OCI-LY3 (cell line): ENCODE measurements around the gene NANOS3.
A peak's percentile ranks its signal among the peaks of the same experiment; 100 is the strongest.

ENCODE experiments used
- H2AFZ ChIP-seq: fragments of 200-600, 300-600 bp; shearing (Covaris generic); 2 replicates; pipeline ENCODE4 v1.6.0; 2014; ENCODE audit warnings: antibody characterized with exemption, low read depth, low read length
- H3K27ac ChIP-seq: fragments of 200-600, 300-600 bp; sonication (generic); 2 replicates; pipeline ENCODE4 v1.5.1; 2014; ENCODE audit warnings: mild to moderate bottlenecking, low read length, moderate library complexity, mixed read lengths
- H3K27me3 ChIP-seq: fragments of 200-600, 300-600 bp; sonication (generic); 2 replicates; pipeline ENCODE4 v1.6.1; 2014; ENCODE audit warnings: low read depth, low read length, mixed read lengths
- H3K36me3 ChIP-seq: fragments of 200-600, 300-600 bp; sonication (generic); replicated peaks from 2 replicates; pipeline ENCODE3; 2014; ENCODE audit warnings: low read depth, low read length, mixed read lengths
- H3K4me1 ChIP-seq: fragments of 300-600, 200-600 bp; sonication (generic); 2 replicates; pipeline ENCODE4 v1.6.1; 2014; ENCODE audit warnings: low read length, mixed read lengths
- H3K4me2 ChIP-seq: fragments of 200-600, 300-600 bp; sonication (generic); 2 replicates; pipeline ENCODE4 v1.6.1; 2014; ENCODE audit warnings: low read length, mixed read lengths
- H3K4me3 ChIP-seq: fragments of 300-600, 200-600 bp; sonication (generic); 2 replicates; pipeline ENCODE4 v1.5.1; 2014; ENCODE audit warnings: antibody characterized with exemption, mild to moderate bottlenecking, low read length, moderate library complexity
- H3K79me2 ChIP-seq: fragments of 300-600, 200-600 bp; shearing (Covaris generic); 2 replicates; pipeline ENCODE4 v1.6.1; 2014; ENCODE audit warnings: mild to moderate bottlenecking, low read length, mixed read lengths
- H3K9ac ChIP-seq: fragments of 300-600, 200-600 bp; shearing (Covaris generic); 2 replicates; pipeline ENCODE4 v1.6.0; 2014; ENCODE audit warnings: mild to moderate bottlenecking, low read length, moderate library complexity
- H3K9me3 ChIP-seq: fragments of 200-600, 300-600 bp; shearing (Covaris generic); 2 replicates; pipeline ENCODE4 v1.6.1; 2014; ENCODE audit warnings: low read length, mixed read lengths; ENCODE audit not compliant: insufficient read depth
- H4K20me1 ChIP-seq: fragments of 200-600, 300-600 bp; sonication (generic); 2 replicates; pipeline ENCODE4 v1.6.1; 2016; ENCODE audit warnings: low read length, mixed read lengths; ENCODE audit not compliant: insufficient read depth
- EZH2phosphoT487 ChIP-seq: fragments of 200-600 bp; shearing (Covaris generic); IDR thresholded peaks from 2 replicates; pipeline ENCODE4 v1.6.1; 2018; ENCODE audit warnings: antibody characterized with exemption, mixed run types, low read depth
- TF ChIP-seq, protein P1 (sequence below): fragments of 200-600, 300-600 bp; sonication (generic); IDR thresholded peaks from 2 replicates; pipeline ENCODE4 v1.5.1; 2014; ENCODE audit warnings: antibody characterized with exemption, low read length, low read depth

NANOS3 gene

DNA sequence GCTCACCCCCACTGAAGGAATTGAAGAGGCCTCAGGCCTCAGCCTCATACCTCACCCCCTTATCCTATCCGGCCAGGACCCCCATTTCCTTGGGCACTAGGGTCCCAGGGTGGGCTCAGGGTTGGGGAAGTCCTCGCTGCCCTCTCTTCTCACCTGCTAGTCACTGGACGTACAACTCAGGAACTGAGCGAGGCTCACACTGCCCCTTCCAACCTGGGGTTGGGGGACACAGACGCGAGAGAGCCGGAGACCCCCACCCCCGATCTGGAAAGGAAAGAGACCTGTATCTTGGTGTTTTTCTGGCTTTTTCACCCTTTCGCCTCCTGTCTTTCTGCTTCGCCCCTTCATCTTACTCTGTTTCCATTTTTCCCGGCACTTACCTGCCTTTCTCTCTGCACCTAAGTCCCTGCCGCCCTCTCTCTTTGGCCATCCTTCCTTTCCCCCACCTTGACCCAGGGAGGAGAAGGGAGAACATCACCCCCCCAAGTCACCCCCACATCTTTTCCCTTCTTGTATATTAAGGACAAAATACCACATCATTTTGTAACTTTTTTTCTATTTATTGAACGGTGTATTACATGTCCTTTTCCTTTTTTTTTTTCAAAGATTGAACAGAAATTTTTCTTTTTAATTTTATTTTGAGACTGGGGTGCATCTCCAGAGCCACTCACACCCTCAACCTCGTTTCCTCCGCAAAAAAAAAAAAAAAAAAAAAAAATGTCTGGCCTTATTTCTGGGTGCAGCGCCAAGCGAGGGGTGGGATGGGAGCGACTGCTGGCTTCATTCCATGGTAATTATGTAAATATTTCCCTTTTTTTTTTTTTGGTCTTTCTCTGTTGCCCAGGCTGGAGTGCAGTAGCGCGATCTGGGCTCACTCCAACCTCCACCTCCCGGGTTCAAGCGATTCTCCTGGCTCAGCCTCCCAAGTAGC lies 45.1 kb upstream of the NANOS3 start:
- no peaks in the 10 kb centered on the region for H3K79me2 ChIP-seq

DNA sequence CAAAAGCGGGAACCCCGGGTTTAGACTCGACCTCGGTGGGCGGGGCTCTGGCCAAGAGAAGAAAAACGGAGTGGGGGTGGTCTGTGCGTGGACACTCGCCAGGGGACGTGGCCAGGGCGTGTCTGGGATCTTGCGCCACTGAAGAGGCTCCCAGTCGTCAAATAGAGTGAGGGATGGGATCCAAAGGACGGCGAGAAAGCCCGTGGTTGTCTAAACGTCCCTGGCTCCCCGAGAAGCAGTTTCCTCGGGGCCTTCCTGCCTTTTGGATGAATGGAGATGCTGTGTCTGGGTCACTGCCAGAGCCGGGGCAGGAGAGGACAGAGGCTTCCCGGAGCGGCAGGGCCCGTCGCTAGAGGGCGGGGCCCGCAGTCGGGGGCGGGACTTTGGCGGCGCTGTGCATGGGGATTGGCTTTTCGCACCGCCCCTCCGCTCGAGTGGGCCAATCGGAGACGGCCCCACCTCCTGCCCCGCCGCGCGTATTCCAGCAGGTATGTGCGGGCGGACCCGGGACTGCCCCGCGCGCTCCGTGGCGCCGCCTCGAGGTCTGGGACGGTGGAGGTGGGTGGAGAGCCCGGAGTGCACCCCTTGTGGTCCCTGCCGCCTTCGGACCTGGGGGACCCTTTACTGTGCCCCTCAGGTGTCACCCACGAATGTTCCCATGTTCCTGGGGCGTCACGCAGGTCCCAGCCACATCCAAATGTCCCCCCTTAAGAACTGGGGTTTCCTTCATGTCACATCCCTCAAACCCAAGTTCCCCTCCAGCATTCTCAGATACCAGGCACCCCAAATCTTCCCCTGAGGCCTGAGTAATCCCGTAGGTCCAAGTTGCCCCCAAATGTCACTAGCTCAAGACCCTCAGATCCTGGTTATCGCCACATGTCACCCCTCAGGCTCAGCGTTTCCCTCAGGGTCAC lies 43.3 kb upstream of the NANOS3 start:
- Histone ChIP-seq H3K27ac (peak overlapping the region; percentile 33), H3K9ac (peak overlapping the region; percentile 76), H3K36me3 (peaks cover 13% of the 10 kb centered on the region), H3K4me3 (peak overlapping the region; percentile 89), H3K4me2 (peak overlapping the region; percentile 94), H2AFZ (peak overlapping the region; percentile 87), H3K9me3 (no peaks in the 10 kb centered on the region), H4K20me1 (no peaks in the 10 kb centered on the region), H3K79me2 (peaks cover 5% of the 10 kb centered on the region), H3K27me3 (no peaks in the 10 kb centered on the region), H3K4me1 (peaks cover 24% of the 10 kb centered on the region)
- TF ChIP-seq EZH2phosphoT487 = no peak
- TF ChIP-seq, protein P1, sequence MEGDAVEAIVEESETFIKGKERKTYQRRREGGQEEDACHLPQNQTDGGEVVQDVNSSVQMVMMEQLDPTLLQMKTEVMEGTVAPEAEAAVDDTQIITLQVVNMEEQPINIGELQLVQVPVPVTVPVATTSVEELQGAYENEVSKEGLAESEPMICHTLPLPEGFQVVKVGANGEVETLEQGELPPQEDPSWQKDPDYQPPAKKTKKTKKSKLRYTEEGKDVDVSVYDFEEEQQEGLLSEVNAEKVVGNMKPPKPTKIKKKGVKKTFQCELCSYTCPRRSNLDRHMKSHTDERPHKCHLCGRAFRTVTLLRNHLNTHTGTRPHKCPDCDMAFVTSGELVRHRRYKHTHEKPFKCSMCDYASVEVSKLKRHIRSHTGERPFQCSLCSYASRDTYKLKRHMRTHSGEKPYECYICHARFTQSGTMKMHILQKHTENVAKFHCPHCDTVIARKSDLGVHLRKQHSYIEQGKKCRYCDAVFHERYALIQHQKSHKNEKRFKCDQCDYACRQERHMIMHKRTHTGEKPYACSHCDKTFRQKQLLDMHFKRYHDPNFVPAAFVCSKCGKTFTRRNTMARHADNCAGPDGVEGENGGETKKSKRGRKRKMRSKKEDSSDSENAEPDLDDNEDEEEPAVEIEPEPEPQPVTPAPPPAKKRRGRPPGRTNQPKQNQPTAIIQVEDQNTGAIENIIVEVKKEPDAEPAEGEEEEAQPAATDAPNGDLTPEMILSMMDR = peak; percentile 66

More for the DNA sequence above, 45.1 kb upstream of the NANOS3 start:
- no peaks in the 10 kb centered on the region for H3K9me3 ChIP-seq
- no peak overlapping the region for H3K4me3 ChIP-seq
- H4K20me1 ChIP-seq = no peaks in the 10 kb centered on the region
- no peaks in the 10 kb centered on the region for H3K27me3 ChIP-seq
- H3K4me1 ChIP-seq = peaks cover 15% of the 10 kb centered on the region
- H3K36me3 ChIP-seq = peaks cover 15% of the 10 kb centered on the region
- H3K9ac ChIP-seq = no peak overlapping the region
- TF ChIP-seq EZH2phosphoT487 = no peak
- TF ChIP-seq, protein P1 = no peak
- H3K27ac ChIP-seq = no peak overlapping the region
- no peak overlapping the region for H3K4me2 ChIP-seq
- H2AFZ ChIP-seq = no peak overlapping the region

DNA sequence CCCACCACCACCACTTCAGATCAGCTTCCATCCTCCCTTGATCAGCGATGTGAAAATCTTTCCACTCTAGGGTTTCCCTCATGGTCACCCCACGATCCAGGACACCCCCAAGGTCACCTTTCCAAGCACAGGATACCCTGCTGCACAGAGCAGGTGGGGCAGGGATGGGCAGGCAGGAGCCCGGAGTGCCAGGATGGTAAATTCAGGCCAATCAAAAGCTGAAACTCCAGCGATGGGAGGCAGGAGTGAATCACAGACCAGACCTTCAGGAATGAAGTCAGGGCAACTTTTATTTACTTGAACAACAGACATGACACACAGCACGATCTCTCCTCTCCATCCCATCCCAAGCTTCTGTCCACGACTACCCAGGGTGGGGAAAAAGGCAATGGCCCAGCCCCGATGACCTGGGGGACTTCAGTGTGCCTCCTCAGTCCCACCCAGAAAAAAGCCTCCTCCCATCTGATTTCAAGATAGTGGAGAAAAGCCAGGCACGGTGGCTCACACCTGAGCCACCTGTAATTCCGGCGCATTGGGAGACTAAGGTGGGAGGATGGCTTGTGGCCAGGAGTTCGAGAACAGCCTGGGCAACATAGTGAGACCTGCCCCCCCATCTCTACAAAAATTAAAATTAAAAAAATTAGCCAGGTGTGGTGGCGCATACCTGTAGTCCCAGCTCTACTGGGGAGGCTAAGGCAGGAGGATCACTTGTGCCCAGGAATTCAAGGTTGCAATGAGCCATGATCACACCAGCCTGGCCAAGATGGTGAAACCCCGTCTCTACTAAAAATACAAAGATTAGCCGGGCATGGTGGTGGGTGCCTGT lies 42.5 kb upstream of the NANOS3 start:
- Histone ChIP-seq H3K36me3 (peaks cover 13% of the 10 kb centered on the region), H3K79me2 (peaks cover 13% of the 10 kb centered on the region), H3K4me1 (peaks cover 33% of the 10 kb centered on the region), H3K27me3 (no peaks in the 10 kb centered on the region), H3K9ac (peak overlapping the region; percentile 48), H3K4me2 (peak overlapping the region; percentile 94), H3K4me3 (peak overlapping the region; percentile 89), H3K27ac (no peak overlapping the region), H2AFZ (no peak overlapping the region), H4K20me1 (no peaks in the 10 kb centered on the region), H3K9me3 (no peaks in the 10 kb centered on the region)
- TF ChIP-seq, protein P1 = no peak
- TF ChIP-seq EZH2phosphoT487 = no peak
